C4-2B (cell line): Measurements from ENCODE around the gene MYCBP2.
A peak's percentile ranks its signal among the peaks of the same experiment; 100 is the strongest.
"Not testable (repeated sequence)": the region's sequence is repeated elsewhere in the genome, so short reads cannot be mapped to it uniquely, and the experiment has no call there.

Experiments
- H3K27ac ChIP-seq: fragments of 450-650 bp; 2 replicates; pipeline ENCODE4 v1.5.1; 2017
- CTCF ChIP-seq: fragments of 450-650 bp; conservative IDR thresholded peaks from 2 replicates; pipeline ENCODE4 v1.5.1; 2017; ENCODE audit warnings: mild to moderate bottlenecking
- ZFX ChIP-seq: fragments of 450-650 bp; IDR thresholded peaks from 2 replicates; pipeline ENCODE4 v1.6.1; 2017

MYCBP2 gene

GRCh38 chr13:77274126-77274525 is 52.8 kb downstream of the MYCBP2 start:
- TF ChIP-seq CTCF (0 out of 2 replicates have a peak, but pooled peaks have one; percentile 13), ZFX (no peak)
- H3K27ac ChIP-seq: no peak overlapping the region

GRCh38 chr13:77269141-77269540 is 57.8 kb downstream of the MYCBP2 start:
- no peak for TF ChIP-seq CTCF
- no peak for TF ChIP-seq ZFX
- no peak overlapping the region for H3K27ac ChIP-seq

- no peak for TF ChIP-seq ZFX
- no peak for TF ChIP-seq CTCF
- no peak overlapping the region for H3K27ac ChIP-seq
Observed at GRCh38 chr13:77267362-77267761, 59.5 kb downstream of the MYCBP2 start.

- TF ChIP-seq ZFX: no peak
- TF ChIP-seq CTCF: no peak
- no peak overlapping the region for H3K27ac ChIP-seq
Observed at GRCh38 chr13:77265336-77265735, 61.6 kb downstream of the MYCBP2 start.

- no peak overlapping the region for H3K27ac ChIP-seq
- TF ChIP-seq CTCF: no peak
- TF ChIP-seq ZFX: no peak
Observed at GRCh38 chr13:77262198-77262597, 64.7 kb downstream of the MYCBP2 start.

GRCh38 chr13:77250975-77251374 is 75.9 kb downstream of the MYCBP2 start:
- TF ChIP-seq CTCF: no peak
- no peak for TF ChIP-seq ZFX
- H3K27ac ChIP-seq: no peak overlapping the region

DNA sequence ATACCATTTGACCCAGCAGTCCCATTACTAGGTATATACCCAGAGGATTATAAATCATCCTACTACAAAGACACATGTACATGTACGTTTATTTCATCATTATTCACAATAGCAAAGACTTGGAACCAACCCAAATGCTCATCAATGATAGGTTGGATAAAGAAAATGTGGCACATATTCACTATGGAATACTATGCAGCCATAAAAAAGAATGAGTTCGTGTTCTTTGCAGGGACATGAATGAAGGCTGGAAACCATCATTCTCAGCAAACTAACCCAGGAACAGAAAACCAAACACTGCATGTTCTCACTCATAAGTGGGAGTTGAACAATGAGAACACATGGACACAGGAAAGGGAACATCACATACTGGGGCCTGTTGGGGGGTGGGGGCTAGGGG is 81.7 kb downstream of the MYCBP2 start:
- not testable (repeated sequence) for H3K27ac ChIP-seq

DNA sequence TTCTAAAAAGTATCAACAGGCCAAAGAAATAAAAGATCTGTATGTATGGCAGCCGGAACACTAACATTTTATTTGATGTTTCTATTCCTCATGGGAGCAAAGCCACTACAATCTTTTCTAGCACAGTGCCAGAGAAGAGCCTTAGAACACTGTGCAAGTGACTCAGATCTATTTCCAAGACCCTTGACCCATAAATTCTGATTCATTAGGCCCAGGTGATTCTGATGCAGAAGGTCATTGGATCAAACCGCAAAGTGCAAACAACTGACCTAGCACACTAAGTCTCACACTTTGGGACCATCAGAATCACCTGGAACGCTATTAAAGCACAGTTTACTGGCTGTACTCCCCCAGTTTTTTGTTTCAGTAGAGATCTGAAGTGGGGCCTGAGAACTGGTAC is 87.6 kb downstream of the MYCBP2 start:
- no peak overlapping the region for H3K27ac ChIP-seq
- TF ChIP-seq CTCF (no peak), ZFX (no peak)
